ENCODE data around the gene GLG1.

DNA sequence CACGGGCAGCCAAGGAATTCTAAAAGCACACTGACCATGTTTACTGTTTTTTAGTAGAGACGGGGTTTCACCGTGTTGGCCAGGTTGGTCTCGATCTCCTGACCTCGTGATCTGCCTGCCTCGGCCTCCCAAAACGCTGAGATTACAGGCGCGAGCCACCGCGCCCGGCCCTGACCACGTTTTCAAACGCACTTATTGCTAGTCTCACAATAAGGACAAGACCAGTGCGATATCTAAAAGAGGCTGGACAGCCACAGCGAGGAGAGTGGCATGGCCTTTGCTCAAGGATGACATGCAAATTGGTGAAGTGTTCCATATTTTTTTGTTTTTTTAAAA lies 150.7 kb downstream of the GLG1 start:
- TF ChIP-seq POLR2A (IDR thresholded peaks at IDR 0.05; ENCODE audit: low read depth, low read length) (no peak), POLR2AphosphoS5 (IDR thresholded peaks at IDR 0.05; ENCODE audit: low read depth, low read length) (no peak)
